Sigmoid colon (tissue), 7 donors: ENCODE results near the gene KREMEN2. TPM values are rescaled to one million over a fixed set of nuclear protein-coding genes. Genes with fewer than 3 reads are reported as not detected.

Source experiments
- DNase-seq: peaks from one replicate; pipeline ENCODE4 v3.0.0-alpha.2; 2019
- H3K27ac ChIP-seq, 4 donors: fragments of 200-600 bp; sonication (generic); one replicate each; pipeline ENCODE4 v1.5.1; 2016 to 2019; ENCODE audit warnings: mild to moderate bottlenecking in 1 of 4
- H3K27me3 ChIP-seq, 3 donors: fragments of 200-600 bp; sonication (generic); one replicate each; pipeline ENCODE4 v1.5.1; 2019; ENCODE audit warnings: mild to moderate bottlenecking in 1 of 3
- H3K36me3 ChIP-seq, 4 donors: fragments of 200-600 bp; sonication (generic); one replicate each; pipeline ENCODE4 v1.5.1; 2016 to 2019
- H3K4me1 ChIP-seq, 4 donors: fragments of 200-600 bp; sonication (generic); one replicate each; pipeline ENCODE4 v1.5.1; 2017 to 2019
- H3K4me3 ChIP-seq, 4 donors: fragments of 200-600 bp; sonication (generic); one replicate each; pipeline ENCODE4 v1.5.1; 2017 to 2019; ENCODE audit warnings: mild to moderate bottlenecking in 2 of 4, moderate library complexity in 1 of 4
- H3K9me3 ChIP-seq, 4 donors: fragments of 200-600 bp in 3 of 4; sonication (generic) in 3 of 4; one replicate each; pipeline versions ENCODE4 v1.5.1 to v1.6.1; 2013 to 2019
- EP300 ChIP-seq, 4 donors: sonication (generic); formaldehyde crosslinking; IDR thresholded peaks; one replicate each; pipeline ENCODE4 v1.6.1; 2017; ENCODE audit warnings: antibody characterized with exemption in 4 of 4
- POLR2A ChIP-seq, 2 donors: fragments of 450-650 bp; IDR thresholded peaks; one replicate each; pipeline ENCODE4 v1.6.1; 2016; ENCODE audit warnings: antibody characterized with exemption in 2 of 2, mild to moderate bottlenecking in 2 of 2, moderate library complexity in 2 of 2
- POLR2AphosphoS5 ChIP-seq, 4 donors: sonication (generic); formaldehyde crosslinking; IDR thresholded peaks; one replicate each; pipeline ENCODE4 v1.6.1; 2017; ENCODE audit warnings: antibody characterized with exemption in 4 of 4
- WGBS, 2 donors: extraction: QIAGEN DNeasy Blood & Tissue Kit; methylation state at CpG; one replicate each; pipeline ENCODE4 v1.1.7; 2013; 5-methylcytosine and 5-hydroxymethylcytosine counted together
- intact Hi-C: fragments of 100-400 bp; cut with DNase I; formaldehyde crosslinking; loops from one replicate; pipeline ENCODE4 v1.15.1; 2023
- polyA plus RNA-seq, 3 donors: library from polyadenylated mRNA; stranded (reverse); fragments of 200-250 nt; gene quantifications; one replicate each; pipeline ENCODE4 v1.2.3, GENCODE V29; 2013
- total RNA-seq, 4 donors: library from RNA; depleted of rRNA; stranded (reverse); fragments of >200 nt; gene quantifications; one replicate each; pipeline ENCODE4 v1.1.0, GENCODE V29; 2016
- TF ChIP-seq, protein P1 (sequence below), 4 experiments: fragments of 450-650 bp in 3 of 4; fragments of 200-600 bp in 1 of 4; IDR thresholded peaks; one replicate each; pipeline ENCODE4 v1.5.1; 2016 to 2019; ENCODE audit warnings: antibody characterized with exemption in 4 of 4, mild to moderate bottlenecking in 3 of 4, moderate library complexity in 2 of 4
- donor health status: healthy with polysubstance abuse.
- donor health status: Bipolar disorder and iron deficiency.
- donor health status: healthy.

KREMEN2 gene
- total and polyA plus RNA-seq, 7 donors, result 1.0 to 1.8 (median 1.6) TPM; not detected in 4

DNA sequence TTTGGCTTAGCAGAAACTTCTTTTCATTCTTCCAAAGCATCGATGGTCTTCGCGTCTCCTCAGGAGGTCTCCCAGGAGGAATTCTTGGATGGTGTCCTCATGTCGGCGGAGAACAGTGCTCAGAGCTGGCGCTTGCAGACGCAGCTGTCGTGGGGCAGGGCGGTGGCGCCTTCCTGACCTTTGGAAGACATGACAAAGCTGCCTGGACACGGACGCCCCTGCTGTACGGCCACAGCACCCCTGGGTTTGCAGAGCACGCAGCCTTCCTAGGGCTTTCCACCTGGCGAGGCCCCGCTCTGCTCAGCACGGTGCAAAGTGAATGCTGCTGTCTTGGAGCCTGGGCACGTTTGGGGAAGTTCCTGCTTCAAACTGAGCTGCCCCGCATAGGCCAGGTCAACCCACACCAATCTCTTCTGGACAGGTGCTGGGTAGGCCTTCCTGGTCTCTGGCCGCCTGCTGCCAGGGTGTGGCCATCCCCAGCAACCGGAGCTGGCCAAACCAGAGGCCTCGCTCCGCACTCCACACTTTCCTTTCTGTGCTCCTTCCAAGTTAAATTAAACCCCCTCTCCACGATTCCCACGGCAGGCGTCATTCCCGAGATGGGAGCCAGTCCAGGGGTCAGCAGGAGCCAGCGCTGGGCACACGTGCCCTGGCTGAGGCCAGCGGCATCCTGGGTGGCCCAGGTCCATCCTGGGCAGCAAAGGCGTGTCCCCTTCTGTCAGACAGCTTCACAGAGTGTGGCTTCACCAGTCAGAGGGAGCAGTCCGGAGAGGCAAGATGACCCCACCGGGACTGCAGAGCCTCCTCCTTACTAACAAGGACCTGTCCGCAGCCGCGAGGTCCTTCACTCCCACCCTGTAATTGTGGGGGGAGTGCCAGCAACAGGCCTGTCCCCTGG, 15.0 kb upstream of the KREMEN2 start:
- Histone ChIP-seq H3K27ac (no peak overlapping the region), H3K4me1 (no peaks in the 10 kb centered on the region), H3K9me3 (no peaks in the 10 kb centered on the region), H3K36me3 (peaks cover 0 to 32% (median 0%) of the 10 kb centered on the region in 4 donors), H3K27me3 (no peaks in the 10 kb centered on the region), H3K4me3 (no peak overlapping the region)
- TF ChIP-seq POLR2A (IDR thresholded peaks at IDR 0.05) (no peak), EP300 (IDR thresholded peaks at IDR 0.05) (no peak), POLR2AphosphoS5 (IDR thresholded peaks at IDR 0.05) (no peak)
- TF ChIP-seq, protein P1, sequence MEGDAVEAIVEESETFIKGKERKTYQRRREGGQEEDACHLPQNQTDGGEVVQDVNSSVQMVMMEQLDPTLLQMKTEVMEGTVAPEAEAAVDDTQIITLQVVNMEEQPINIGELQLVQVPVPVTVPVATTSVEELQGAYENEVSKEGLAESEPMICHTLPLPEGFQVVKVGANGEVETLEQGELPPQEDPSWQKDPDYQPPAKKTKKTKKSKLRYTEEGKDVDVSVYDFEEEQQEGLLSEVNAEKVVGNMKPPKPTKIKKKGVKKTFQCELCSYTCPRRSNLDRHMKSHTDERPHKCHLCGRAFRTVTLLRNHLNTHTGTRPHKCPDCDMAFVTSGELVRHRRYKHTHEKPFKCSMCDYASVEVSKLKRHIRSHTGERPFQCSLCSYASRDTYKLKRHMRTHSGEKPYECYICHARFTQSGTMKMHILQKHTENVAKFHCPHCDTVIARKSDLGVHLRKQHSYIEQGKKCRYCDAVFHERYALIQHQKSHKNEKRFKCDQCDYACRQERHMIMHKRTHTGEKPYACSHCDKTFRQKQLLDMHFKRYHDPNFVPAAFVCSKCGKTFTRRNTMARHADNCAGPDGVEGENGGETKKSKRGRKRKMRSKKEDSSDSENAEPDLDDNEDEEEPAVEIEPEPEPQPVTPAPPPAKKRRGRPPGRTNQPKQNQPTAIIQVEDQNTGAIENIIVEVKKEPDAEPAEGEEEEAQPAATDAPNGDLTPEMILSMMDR (IDR thresholded peaks at IDR 0.05), result no peak
- 89 to 92% methylated on average over 36 of the region's 36 CpGs for WGBS, 2 donors
- intact Hi-C loops, result no loop called here
- no peak for DNase-seq

DNA sequence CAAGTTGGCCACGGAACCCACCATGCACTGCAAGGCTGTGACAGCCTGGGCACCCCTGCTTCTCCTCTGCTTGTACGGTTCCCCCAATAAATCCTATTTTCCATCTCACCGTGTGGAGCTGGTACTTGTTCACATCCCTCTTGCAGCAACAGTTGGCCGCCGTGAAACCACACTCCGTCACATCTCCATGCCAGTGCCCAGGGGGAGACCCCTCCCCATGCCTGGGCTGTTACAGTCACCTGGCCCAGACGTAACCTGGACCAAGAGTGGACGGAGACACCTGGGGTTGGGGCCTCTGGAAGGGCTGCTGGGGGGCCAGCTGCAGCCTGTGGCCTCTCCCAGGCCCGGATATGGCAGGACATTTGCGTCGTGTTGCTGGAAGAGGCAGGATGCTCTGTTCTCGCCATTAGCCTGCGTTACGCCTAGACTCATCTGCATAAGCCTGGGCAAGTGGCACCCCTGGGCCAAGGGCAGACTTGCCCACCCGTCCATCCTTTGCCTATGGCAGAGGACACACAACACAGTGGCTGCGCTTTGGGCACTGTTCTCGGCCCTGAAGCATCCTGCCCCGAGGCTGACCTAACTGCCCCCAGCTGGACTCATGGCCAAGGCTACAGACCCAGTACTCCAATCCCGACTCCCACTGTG, 14.2 kb upstream of the KREMEN2 start:
- Histone ChIP-seq H3K36me3 (peaks cover 0 to 29% (median 0%) of the 10 kb centered on the region in 4 donors), H3K27me3 (peaks cover 0 to 6% (median 3%) of the 10 kb centered on the region in 3 donors), H3K4me3 (no peak overlapping the region), H3K27ac (no peak overlapping the region), H3K4me1 (no peaks in the 10 kb centered on the region), H3K9me3 (no peaks in the 10 kb centered on the region)
- TF ChIP-seq POLR2A (IDR thresholded peaks at IDR 0.05) (no peak), POLR2AphosphoS5 (IDR thresholded peaks at IDR 0.05) (no peak), EP300 (IDR thresholded peaks at IDR 0.05) (no peak)
- TF ChIP-seq, protein P1 (IDR thresholded peaks at IDR 0.05), result no peak
- no peak for DNase-seq
- intact Hi-C loops, result no loop called here
- 93 to 94% methylated on average over 19 of the region's 19 CpGs for WGBS, 2 donors

DNA sequence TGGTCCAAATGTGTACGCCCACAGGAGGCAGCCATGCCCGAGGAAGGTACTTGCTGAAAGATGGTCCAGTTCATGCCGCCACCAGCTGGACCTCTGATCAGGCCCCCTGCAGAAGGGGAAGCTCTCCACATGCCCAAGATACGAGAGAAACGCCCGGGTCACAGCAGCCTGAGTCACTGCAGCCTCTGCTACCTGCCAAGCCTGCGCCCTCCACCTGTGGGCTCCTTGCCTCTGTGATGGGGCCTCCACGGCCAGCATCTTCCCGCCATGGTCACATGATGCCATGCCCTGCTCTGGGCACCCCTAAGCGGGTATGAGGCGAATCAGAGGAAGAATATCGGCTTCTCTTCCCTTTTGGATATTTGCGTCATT, 13.7 kb upstream of the KREMEN2 start:
- Histone ChIP-seq H3K4me1 (no peaks in the 10 kb centered on the region), H3K36me3 (peaks cover 0 to 27% (median 0%) of the 10 kb centered on the region in 4 donors), H3K9me3 (no peaks in the 10 kb centered on the region), H3K27me3 (peaks cover 0 to 11% (median 8%) of the 10 kb centered on the region in 3 donors), H3K27ac (no peak overlapping the region), H3K4me3 (no peak overlapping the region)
- no peak for DNase-seq
- intact Hi-C loops, result no loop called here
- 93 to 96% methylated on average over 13 of the region's 13 CpGs for WGBS, 2 donors
- TF ChIP-seq POLR2A (IDR thresholded peaks at IDR 0.05), result no peak
- TF ChIP-seq EP300 (IDR thresholded peaks at IDR 0.05), result no peak
- TF ChIP-seq, protein P1 (IDR thresholded peaks at IDR 0.05), result no peak
- no peak for TF ChIP-seq POLR2AphosphoS5 (IDR thresholded peaks at IDR 0.05)

DNA sequence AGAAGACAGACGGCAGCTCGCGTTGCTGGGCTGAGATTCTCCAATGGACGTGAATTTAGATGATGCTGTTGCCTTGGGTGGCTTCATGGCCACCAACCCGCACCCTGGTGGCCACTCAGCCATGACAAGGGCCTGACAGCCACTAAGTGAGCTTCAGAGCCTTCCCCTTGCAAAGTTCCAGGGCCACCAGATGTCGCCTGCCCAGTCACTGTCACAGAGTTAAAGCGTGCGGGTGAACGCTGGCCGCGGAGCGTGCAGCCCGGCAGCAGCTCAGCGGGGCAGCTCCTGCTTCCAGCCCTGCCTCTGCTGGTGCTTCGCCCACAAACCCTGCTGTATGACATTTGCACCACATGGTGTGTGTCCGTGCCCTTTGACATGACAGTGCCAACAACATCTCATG, 13.3 kb upstream of the KREMEN2 start:
- WGBS, 2 donors, result 89 to 91% methylated on average over 16 of the region's 16 CpGs

DNA sequence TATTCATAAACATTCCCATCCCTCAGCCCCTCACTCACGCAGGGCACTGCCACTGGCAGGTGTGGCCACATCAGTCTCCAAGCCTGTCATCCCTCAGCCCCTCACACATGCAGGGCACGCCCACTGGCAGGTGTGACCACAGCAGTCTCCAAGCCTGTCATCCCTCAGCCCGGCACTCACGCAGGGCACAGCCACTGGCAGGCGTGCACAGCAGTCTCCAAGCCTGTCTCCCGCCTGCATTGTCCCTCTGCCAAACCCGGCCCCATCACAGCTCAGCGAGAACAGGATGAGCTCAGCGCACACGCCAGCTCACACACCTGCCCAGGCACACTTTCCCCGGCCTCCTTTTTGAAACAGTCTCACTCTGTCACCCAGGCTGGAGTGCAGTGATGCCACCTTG, 11.4 kb upstream of the KREMEN2 start:
- Histone ChIP-seq H3K4me1 (no peaks in the 10 kb centered on the region), H3K4me3 (no peak overlapping the region), H3K36me3 (peaks cover 0 to 18% (median 0%) of the 10 kb centered on the region in 4 donors), H3K9me3 (no peaks in the 10 kb centered on the region), H3K27me3 (peaks cover 0 to 34% (median 29%) of the 10 kb centered on the region in 3 donors), H3K27ac (no peak overlapping the region)
- no peak for DNase-seq
- no peak for TF ChIP-seq EP300 (IDR thresholded peaks at IDR 0.05)
- TF ChIP-seq, protein P1 (IDR thresholded peaks at IDR 0.05), result no peak
- TF ChIP-seq POLR2A (IDR thresholded peaks at IDR 0.05), result no peak
- TF ChIP-seq POLR2AphosphoS5 (IDR thresholded peaks at IDR 0.05), result no peak
- intact Hi-C loops, result no loop called here
- WGBS, 2 donors, result 11 to 53% methylated on average over 11 of the region's 11 CpGs

More for the DNA sequence above, 13.3 kb upstream of the KREMEN2 start:
- H3K36me3 ChIP-seq, result peaks cover 0 to 27% (median 0%) of the 10 kb centered on the region in 4 donors
- DNase-seq, result no peak
- TF ChIP-seq EP300 (IDR thresholded peaks at IDR 0.05), result no peak
- intact Hi-C loops, result no loop called here
- H3K4me1 ChIP-seq, result no peaks in the 10 kb centered on the region
- no peaks in the 10 kb centered on the region for H3K9me3 ChIP-seq
- no peak overlapping the region for H3K4me3 ChIP-seq
- H3K27me3 ChIP-seq, result peaks cover 0 to 15% (median 12%) of the 10 kb centered on the region in 3 donors
- no peak overlapping the region for H3K27ac ChIP-seq
